ENCODE measurements around the gene MAEL.

Gene MAEL

DNA sequence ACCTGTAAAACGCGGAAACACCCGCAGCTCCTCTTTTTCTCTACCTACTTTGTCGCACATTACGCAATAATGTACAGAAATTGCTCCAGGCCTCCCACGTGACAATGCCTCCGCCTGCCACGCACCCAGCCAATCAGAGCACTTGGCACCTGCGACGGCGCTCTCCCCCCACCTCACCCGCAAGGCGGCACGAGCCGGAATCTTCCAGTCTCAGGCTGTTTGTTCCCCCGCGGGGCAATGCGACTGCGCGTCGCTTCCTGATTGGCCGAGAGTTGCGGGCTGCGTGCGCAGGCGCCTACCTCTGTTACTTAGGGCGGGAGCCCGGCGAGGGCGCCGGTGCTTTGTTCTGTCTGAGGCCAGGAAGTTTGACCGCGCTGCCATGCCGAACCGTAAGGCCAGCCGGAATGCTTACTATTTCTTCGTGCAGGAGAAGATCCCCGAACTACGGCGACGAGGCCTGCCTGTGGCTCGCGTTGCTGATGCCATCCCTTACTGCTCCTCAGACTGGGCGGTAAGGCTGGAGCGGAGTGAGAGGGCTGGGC lies at the start of gene MAEL:
Gene MAEL (plus strand): TSS at position 307 of the 542 bp plus-strand sequence. CDS start 73 bp downstream, at position 380.
- no peak for DNase-seq (ENCODE audit: low spot score)

DNA sequence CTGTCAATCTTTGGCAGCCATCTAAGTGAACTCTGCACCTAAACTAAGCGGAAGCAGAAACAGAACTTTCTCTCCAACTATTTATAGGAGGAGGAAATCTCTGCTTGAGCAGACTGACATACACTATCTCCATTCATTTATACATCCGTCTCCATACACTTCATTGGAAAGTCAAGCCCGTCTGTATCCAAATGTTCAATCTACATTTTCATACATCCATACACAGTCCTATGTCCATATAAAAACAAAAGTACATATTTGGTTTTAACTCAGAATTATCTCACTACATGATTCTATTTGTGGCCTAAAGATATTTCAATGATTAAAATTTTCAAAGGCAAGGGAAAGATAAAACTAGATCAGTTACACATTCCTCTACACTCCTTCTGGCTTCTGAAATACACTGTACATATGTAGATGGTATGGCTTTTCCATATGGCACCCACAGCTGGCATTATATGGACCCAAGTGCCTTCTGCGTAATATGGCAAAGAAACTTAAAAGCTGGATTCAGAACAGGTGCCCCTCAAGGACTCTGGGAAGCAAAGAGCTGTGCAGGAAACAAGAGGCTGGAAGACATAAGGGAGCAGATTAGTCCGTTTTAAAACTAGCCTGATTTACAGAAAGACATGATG lies 49.2 kb upstream of the MAEL start:
- DNase-seq (ENCODE audit: low spot score): no peak

DNA sequence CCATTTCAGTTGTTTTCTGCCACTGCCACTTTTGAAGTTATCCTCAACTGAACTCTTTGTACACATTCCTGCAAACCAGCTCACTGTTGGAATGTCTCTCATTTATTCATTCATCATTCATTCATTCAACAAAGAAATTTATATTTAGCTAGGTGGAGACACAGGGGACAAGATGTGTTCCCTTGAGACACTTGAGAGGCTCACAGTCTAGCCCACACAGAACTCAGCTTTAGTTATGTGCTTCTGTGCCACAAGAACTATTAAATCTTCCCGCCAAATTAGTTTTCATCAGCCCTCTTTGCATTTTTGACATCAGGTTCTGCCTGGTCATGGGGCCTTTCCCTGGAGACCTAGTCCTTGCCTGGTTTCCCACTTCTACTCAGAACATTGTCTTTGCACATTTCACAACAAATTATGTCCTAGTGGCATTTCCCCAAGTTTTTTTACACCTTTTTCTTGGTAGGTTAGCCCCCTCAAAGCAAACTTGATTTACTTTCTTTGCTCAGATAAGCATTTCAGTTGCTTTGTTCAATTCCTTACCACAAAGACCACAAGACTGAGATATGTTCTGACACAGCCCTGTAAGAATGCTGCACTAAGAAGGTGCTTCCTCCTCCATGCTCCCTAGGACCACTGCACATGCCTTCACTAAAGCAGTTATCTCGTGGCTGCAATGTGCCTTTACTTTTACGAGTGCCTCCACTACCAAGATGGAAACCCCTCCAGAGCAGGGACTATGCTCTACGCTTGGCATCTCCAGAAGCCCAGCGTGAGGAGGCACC lies 44.7 kb upstream of the MAEL start:
- no peak for DNase-seq (ENCODE audit: low spot score)

DNA sequence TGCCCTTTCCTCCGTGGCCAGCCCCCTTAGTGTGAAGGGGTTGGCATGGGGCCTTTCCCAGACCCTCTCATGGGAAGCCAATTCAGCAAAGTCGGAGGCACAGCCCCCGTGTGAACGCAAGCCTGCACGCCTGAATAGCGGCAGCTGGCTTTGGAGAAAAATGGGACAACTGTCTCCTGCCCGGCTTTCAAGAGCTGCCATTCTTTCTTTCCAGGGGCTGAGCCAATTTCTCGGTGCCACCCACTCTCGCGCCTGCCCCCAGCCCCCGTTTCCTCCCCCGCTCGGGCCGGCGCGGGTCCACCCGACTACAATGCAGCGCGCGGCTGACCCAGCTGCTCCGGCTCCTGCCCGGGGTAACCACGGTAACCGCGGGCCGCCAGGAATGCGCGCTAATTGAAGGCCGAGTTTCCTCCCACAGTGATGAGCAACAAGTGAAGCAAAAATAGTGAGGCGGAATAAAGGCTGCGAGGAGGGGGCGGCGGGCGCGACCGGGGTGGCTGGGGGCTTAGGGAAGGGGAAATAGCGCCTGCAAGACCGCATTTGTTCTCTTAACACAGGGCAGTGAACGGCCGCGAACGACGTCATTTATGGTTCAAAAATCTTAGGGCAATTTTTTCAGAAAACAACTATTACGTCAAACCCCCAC lies 41.6 kb upstream of the MAEL start:
- peak; percentile 93 for DNase-seq (ENCODE audit: low spot score)

DNA sequence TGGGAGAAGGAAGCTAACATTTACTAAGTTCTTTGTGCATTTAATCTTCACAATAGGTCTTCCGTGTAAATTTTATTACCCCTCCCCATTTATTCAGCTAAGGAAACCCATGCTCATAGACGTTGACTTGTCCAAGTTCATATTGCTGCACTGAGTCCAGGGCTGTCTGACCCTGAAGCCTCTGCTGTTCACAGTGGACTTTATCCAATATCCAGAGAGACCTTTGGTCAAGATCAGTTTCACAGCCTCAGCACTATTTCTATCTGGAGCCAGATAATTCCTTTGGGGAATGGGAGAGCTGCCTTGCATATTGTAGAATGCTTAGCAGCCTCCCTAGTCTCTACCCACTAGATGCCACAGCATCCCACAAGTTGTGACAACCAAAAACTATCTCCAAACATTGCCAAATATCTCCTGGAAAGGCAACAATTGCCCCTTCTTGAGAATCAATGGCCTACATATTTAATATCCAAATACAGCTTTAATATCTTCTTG lies 40.2 kb upstream of the MAEL start:
- no peak for DNase-seq (ENCODE audit: low spot score)

DNA sequence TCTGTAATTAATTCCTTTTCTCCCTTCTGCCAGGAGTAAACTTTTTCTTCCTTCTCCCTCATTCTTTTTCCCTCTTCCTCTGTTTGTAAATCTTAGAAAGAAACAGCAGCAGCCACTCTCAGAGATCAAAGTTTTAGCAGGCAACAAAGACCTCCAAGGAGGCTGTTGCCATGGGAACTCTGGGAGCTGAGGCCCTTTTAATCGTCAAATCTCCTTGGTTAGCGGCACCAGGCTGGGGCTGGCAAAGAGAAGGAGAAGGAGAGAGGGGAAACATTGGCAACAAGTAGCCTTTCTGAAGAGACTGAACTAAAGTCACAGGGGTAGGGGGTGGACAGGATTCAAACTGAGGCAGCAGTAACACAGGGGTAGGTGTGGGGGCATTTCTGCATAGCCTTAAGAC lies 38.9 kb upstream of the MAEL start:
- DNase-seq (ENCODE audit: low spot score): peak; percentile 20

DNA sequence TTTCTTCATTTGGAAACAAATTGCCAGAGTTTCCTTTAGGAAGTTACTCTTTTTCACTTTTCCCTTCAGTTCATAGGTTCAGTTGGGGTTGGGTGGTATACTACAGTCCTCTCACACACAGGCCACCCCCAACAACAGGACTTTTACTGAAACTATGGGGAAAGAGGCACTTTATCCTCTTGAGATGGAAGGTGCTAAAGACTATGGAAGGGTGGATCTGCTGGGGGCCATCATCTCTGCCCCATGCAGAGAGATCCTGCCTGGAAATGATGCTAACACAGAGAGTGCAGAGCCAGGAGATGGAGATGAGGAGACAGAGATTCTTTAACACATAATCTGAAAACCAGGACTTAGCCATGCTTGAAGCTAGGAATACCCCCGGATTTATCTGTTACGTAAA lies 38.0 kb upstream of the MAEL start:
- DNase-seq (ENCODE audit: low spot score): no peak

DNA sequence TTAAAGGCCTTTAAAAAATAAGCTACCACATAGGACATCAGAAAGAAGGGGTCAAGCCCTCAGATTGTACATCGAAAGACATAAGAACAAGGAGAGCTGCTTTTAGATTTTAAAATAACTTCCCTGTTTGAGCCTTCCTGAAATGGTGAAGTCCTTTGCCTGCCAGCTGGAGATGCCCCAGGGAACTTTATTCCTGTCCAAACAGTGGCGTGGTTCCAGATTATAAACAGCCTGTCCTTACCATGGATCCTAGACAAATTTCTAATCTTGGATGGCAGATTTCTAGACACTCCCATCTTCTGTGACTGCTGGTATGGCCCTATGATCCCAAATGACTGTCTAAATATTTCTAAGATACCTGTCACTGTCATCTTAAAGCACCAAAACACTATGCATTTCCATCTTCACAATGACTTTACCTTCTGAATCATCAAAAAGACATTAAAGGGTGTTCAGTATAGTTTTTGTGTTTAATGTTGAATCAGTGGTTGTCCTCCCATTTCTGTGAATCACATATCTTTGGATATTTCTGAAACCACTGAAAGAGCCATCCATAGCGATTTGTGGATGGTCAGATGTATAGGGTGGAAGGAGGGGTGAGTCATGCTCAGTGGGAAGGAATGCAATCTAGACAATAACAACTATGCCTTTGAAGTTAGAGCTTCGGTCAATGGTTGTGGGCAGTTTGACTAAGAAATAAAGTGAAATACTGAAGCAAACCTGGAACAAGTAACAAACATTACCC lies 36.9 kb upstream of the MAEL start:
- no peak for DNase-seq (ENCODE audit: low spot score)

DNA sequence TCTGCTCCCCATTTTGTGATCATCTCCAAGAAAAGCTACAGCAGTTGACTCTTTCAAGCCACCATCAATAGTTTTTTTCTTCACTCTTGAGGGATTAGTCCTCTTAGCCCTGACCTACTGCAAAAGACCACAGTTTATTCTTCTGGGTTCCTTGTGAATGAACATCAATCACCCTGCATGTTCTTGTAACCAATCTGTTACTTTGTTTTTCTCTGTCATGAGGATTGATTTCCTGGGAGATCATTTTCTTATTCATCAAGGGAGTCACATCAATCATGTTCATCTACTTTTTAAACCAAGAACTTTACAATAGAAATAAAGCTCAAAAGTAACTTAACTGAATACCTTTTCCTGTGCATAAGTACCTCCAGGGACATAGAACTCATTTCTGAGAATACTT lies 35.6 kb upstream of the MAEL start:
- no peak for DNase-seq (ENCODE audit: low spot score)

DNA sequence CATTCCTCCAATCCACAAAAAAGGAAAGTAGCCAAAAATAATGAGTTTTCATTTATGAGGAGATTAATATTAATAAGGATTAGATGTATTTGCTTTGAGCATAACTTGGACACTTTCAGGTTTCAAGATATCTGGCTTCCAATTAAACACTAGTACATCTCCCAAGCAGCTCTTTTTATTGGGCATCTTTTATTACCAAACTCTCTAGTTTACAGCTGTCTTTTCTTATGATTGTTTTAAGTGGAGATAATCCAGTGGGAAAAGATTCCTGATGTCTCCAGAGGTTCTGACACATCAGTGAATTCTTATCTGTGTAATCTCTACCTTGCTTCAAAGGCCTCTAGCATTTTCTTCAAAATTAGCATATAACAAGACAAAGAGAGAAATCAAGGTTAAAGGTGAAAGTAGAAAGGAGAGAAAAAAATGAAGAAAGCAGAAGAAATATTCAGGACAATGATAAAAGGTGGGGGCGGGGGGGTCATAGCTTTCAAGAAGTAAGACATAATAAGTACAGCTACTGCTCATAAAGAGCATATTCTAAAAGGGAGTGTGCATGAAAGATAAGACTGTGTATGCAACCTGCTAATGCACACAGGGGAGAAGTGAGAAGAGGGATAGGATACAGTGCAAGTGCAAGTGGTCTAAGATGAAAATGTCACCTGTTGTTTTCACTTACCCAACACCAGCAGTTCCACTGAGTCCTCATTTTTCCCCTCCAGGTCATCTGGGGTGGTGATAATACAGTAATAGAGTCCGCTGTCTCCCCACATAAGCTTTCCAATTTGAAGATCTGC lies 32.8 kb upstream of the MAEL start:
- no peak for DNase-seq (ENCODE audit: low spot score)

DNA sequence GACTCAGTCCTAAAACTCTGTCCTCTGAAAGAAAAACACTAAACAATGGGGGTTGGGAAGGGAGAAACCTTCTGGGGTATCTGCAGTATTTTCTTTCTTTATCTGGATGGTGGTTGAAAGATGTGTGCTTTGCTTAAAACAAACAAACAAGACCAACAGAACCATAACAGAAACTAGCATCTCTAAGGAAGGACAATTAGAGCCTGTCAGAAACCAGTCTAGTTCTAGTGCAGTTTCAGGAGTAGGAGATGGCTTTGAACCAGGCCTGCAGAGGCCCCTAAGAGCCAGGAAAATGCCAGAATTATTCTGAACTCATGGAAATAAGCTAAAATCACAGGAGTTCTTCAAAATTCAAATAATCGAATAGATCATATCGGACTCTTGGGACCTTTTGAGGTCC lies 32.2 kb upstream of the MAEL start:
- no peak for DNase-seq (ENCODE audit: low spot score)

DNA sequence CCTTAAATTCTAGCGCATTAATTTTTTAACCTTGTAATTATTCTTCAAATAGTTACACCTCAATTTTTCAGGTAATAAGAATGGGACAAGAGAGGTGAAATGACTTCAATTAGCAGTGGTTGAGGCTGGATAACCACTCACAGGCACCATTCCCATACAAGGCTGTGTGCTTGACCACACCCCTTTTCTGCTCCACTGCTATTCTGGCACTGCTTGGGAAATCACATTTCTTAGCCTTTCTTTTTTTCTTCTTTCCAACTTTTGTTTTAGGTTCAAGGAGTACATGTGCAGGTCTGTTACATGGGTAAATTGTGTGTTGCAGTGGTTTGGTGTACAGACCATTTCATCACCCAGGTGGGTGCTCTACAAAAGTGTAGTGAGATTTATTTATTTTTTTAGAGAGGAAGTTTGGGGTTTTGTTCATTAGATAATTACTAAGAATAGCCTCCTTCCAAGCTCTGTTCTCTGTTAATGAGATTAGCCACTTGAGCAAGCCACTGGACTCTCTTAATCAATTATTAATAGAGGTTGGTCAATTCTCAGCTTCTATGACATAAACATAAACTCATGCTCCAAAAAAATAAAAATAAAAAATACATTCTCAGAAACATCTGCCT lies 28.1 kb upstream of the MAEL start:
- no peak for DNase-seq (ENCODE audit: low spot score)

DNA sequence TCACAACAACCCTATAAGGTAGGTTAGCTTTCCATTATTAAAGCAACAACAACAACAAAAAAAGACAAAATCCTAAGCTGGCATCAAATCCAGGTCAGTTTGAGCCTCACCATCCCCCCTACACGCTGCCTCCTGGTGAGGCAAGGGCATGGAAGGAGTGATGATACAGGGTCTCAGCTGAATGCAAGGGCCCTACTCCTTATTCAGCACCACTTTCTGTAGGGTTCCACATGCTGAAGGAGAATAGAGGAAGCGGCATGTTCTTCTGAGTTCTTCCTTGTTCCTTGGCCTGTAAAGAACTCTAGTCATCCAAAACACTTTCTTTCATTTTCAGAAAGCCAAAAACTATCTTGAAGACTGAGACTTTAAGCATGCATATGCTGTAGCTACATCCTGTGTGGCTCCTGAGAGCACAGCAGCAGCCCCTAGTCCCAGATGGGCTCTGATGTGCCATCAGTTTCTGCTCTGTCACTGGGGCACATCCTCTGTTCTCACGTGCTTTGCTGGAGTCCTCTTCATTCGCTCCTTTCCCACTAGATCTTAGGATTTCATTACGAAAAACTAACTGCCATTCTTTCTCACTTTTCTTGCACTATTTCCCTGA lies 19.9 kb upstream of the MAEL start:
- no peak for DNase-seq (ENCODE audit: low spot score)

DNA sequence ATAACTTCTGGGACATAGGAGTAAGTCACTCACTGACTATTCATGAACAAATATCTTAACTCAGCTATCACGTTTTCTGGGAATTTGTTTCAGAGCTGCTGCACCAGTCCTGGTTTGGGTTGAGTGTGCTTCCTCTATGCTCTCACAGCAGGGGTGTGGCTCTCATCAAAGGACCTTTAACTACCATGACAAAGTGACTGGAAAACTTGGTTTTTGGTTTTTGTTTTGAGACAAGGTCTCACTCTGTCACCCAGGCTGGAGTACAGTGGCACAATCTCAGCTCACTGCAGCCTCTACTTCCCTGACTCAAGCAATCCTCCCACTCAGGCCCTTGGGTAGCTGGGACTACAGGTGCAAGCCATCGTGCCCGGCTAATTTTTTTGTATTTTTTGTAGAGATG lies 17.8 kb upstream of the MAEL start:
- DNase-seq (ENCODE audit: low spot score): no peak

DNA sequence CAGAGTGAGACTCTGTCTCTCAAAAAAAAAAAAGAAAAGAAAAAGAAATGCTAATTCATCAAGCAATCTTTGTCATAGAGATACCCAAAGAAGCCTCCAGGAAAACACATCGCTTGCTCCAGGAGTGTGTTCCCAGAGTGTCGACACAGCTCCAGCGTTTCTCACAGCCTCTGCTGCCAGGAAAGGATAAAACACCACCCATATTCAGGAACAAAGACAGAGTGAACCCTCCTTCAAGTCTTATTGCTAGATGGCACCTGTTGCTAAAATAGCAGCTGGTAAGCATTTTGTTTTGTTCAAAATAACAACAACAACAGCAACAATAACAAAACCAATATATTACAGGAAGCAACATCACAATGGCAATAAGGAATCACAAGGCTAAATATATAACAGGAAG lies 16.9 kb upstream of the MAEL start:
- DNase-seq (ENCODE audit: low spot score): no peak

DNA sequence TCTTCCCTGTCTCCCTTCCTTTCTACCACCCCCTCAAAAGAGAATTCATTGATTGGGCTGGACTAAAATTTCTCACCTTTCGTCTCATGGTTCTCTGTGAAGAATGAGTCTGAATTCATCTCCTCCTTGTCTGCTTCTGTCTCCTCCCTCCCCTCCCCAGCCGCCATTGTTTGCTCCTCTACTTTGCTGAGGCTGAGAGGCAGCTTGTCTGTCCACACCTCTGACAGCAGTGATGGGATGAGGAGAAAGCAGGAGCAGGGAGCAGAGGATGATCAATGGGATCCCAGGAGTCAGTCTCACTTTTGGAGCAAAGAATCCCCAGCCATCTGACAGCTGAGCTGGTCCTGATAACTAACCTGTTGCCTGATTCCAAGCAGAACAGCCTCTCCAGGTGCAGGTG lies 16.3 kb upstream of the MAEL start:
- no peak for DNase-seq (ENCODE audit: low spot score)

DNA sequence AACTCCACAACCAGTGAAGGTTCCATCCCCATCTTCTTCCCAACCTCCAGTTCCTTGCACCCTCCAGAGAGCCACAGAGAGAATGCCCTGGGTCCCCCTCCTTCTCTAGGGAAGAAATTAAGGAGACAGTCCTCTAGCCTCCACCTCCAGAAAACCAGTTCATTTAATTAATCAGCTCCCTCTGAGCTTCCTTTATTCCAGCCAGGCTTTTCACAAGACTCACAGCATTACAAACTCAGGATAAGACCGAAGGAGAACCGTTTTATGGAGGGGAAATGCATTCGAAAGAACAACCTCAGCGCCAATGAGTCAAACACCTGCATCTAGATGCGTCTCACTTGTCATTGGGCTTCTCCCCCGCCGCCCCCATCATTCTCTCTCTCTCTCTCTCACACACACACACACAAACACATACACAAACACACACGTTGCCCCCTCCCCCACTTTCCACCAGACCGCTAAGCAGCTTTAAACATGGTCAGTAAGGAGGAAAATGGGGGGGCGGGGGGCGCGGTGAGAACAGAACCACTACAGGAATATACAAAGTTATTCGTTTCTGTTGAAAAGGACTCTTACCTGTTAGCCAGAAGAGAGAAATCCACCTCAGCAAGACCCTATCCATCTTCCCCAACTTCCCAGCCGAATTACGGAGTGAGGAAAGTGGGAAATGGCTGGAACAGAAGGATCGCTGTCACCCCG lies 14.3 kb upstream of the MAEL start:
- DNase-seq (ENCODE audit: low spot score): peak; percentile 26

DNA sequence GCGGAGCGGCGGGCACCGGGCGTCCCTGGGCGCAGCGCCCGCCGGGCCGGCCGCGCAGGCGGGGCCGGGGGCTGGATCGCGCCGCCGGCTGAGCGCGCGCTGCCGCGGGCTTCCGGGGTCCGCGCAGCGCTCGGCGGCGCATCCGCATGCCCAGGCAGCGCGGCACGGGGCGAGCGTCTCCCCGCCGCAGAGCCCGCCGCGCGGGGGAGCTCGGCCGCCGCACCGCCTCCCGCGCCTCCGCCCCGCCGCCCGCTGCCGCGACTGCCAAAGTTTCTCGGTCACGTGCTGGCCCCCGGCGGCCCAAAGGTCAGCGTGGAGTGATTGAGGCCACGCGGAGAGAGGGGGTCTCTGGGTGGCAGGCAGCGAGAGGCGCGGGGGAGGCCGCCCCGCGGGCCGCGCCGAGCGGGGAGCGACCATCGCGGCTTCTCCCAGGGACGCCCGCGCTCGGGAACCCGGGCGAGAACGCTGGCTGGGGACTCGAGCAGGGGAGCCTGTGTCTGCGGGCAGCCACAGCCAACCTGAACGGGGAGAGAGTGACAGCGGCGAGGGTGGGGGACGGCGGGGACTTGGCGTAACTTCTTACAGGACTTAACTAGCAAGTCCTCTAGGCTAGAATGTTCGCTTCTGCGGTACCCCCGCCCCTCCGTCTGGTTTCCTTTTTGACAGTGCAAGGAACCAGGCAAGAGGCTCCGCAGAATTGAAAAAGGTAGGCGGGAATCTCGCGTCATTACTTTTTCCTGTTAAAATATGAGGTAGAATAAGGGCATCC lies 13.5 kb upstream of the MAEL start, which contains the start of gene ILDR2:
Gene ILDR2 (minus strand): TSS at position 180 of the 769 bp plus-strand sequence. CDS start 272 bp downstream, outside the sequence.
- DNase-seq (ENCODE audit: low spot score): peak; percentile 46

DNA sequence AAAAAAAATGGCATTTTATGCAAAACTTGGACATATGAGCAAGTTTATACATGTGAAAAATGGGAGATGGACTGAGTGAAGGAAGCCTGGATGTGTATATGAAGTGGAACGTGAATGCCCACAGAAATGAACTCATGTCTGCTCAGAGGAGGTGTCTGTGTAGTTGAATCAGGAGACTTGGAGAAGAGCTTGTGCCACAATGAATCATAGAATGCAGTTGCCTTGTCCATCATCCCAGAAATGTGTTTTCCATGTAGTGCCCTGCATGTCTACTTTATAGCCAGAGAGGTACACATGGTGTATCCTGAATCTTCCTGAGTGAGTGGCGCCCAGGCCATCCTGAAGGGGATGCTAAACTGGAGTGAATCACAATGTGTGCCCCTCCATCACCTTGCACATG lies 11.1 kb upstream of the MAEL start:
- no peak for DNase-seq (ENCODE audit: low spot score)

Measured in pons (tissue), 1 donor.